HEK293 (cell line): ENCODE data around the gene NTNG1.
A peak's percentile ranks its signal among the peaks of the same experiment; 100 is the strongest.

Experiments
- CTCF ChIA-PET: fragments of 350-600 bp; formaldehyde crosslinking; extraction: SDS; loops from one replicate; lab custom pipeline; 2021; ENCODE audit warnings: antibody characterized with exemption; lab: Yijun Ruan, JAX
- POLR2A ChIA-PET: fragments of 300-600 bp; formaldehyde crosslinking; extraction: SDS; loops from one replicate; lab custom pipeline; 2020; ENCODE audit warnings: antibody characterized with exemption, inconsistent platforms; lab: Yijun Ruan, JAX
- H3K27ac ChIP-seq: fragments of 200-500 bp; sonication (Bioruptor generic); 2 replicates; pipeline ENCODE4 v1.5.1; 2014; ENCODE audit warnings: low read depth, low read length, control low read depth, inconsistent platforms; ENCODE audit errors: extremely low read depth
- H3K36me3 ChIP-seq, 2 experiments: fragments of 200-500 bp in 1 of 2; sonication (Bioruptor generic) in 1 of 2; 1 replicate in 1 of 2; 2 replicates in 1 of 2; pipeline ENCODE4 v1.5.1; 2014 to 2017; ENCODE audit warnings: inconsistent platforms in 2 of 2, low read length in 2 of 2; ENCODE audit not compliant: control insufficient read depth in 2 of 2, insufficient read depth in 1 of 2
- H3K4me1 ChIP-seq: fragments of 200-500 bp; sonication (Bioruptor generic); 2 replicates; pipeline ENCODE4 v1.5.1; 2014; ENCODE audit warnings: mild to moderate bottlenecking, low read length, inconsistent platforms; ENCODE audit not compliant: control insufficient read depth, insufficient read depth
- H3K4me3 ChIP-seq: 2 replicates; pipeline ENCODE4 v1.5.1; 2011; ENCODE audit warnings: low read depth, mild to moderate bottlenecking, control low read depth, low read length, moderate library complexity
- H3K9me3 ChIP-seq: fragments of 200-500 bp; sonication (Bioruptor generic); 2 replicates; pipeline ENCODE4 v1.5.1; 2014; ENCODE audit warnings: low read depth, low read length, inconsistent platforms; ENCODE audit not compliant: control insufficient read depth, insufficient read depth
- BCL11B ChIP-seq: fragments of 450-650 bp; formaldehyde crosslinking; IDR thresholded peaks from 2 replicates; pipeline ENCODE4 v1.5.1; 2016; ENCODE audit warnings: low read depth, missing biosample characterization, missing genetic modification characterization
- EGR2 ChIP-seq: fragments of 450-650 bp; formaldehyde crosslinking; IDR thresholded peaks from 2 replicates; pipeline ENCODE4 v1.5.1; 2016; ENCODE audit warnings: low read depth, missing biosample characterization, missing genetic modification characterization
- GFI1B ChIP-seq: fragments of 450-650 bp; formaldehyde crosslinking; IDR thresholded peaks from 2 replicates; pipeline ENCODE4 v1.5.1; 2016; ENCODE audit warnings: missing biosample characterization, missing genetic modification characterization
- MYNN ChIP-seq: fragments of 450-650 bp; formaldehyde crosslinking; IDR thresholded peaks from 2 replicates; pipeline ENCODE4 v1.5.1; 2016; ENCODE audit warnings: missing biosample characterization, missing genetic modification characterization, borderline replicate concordance
- SETDB1 ChIP-seq: IDR thresholded peaks from one replicate; pipeline ENCODE4 v1.6.1; 2017; ENCODE audit warnings: mild to moderate bottlenecking, low read length, moderate library complexity, mixed read lengths; ENCODE audit not compliant: insufficient read length
- ZBTB1 ChIP-seq: fragments of 450-650 bp; formaldehyde crosslinking; IDR thresholded peaks from 2 replicates; pipeline ENCODE4 v1.5.1; 2016; ENCODE audit warnings: missing biosample characterization, missing genetic modification characterization
- ZNF112 ChIP-seq: fragments of 450-650 bp; formaldehyde crosslinking; IDR thresholded peaks from 2 replicates; pipeline ENCODE4 v1.5.0; 2017; ENCODE audit warnings: missing biosample characterization, missing genetic modification characterization
- ZNF169 ChIP-seq: fragments of 450-650 bp; formaldehyde crosslinking; IDR thresholded peaks from 2 replicates; pipeline ENCODE4 v1.5.1; 2016; ENCODE audit warnings: missing biosample characterization, missing genetic modification characterization
- ZNF23 ChIP-seq: fragments of 450-650 bp; formaldehyde crosslinking; IDR thresholded peaks from 2 replicates; pipeline ENCODE4 v1.5.1; 2016; ENCODE audit warnings: missing biosample characterization, missing genetic modification characterization, borderline replicate concordance
- ZNF274 ChIP-seq, 2 experiments: fragments of 200-500 bp in 1 of 2; fragments of 450-650 bp in 1 of 2; sonication (Bioruptor generic) in 1 of 2; formaldehyde crosslinking in 1 of 2; IDR thresholded peaks; 2 replicates each; pipeline versions ENCODE4 v1.5.1 to v1.6.1; 2014 to 2016; ENCODE audit warnings: borderline replicate concordance in 1 of 2, inconsistent platforms in 1 of 2, low read length in 1 of 2, missing biosample characterization in 1 of 2, missing genetic modification characterization in 1 of 2
- ZNF292 ChIP-seq: fragments of 450-650 bp; formaldehyde crosslinking; IDR thresholded peaks from 2 replicates; pipeline ENCODE4 v1.5.1; 2016; ENCODE audit warnings: low read depth, missing biosample characterization, missing genetic modification characterization, borderline replicate concordance
- ZNF404 ChIP-seq: fragments of 450-650 bp; formaldehyde crosslinking; IDR thresholded peaks from 2 replicates; pipeline ENCODE4 v1.5.1; 2017; ENCODE audit warnings: missing biosample characterization, missing genetic modification characterization
- ZNF501 ChIP-seq: fragments of 450-650 bp; formaldehyde crosslinking; IDR thresholded peaks from 2 replicates; pipeline ENCODE4 v1.5.1; 2016; ENCODE audit warnings: missing biosample characterization, missing genetic modification characterization
- ZNF510 ChIP-seq: fragments of 450-650 bp; formaldehyde crosslinking; IDR thresholded peaks from 2 replicates; pipeline ENCODE4 v1.5.1; 2018; ENCODE audit warnings: mild to moderate bottlenecking, missing genetic modification characterization, missing biosample characterization; ENCODE audit not compliant: insufficient replicate concordance
- ZNF529 ChIP-seq: fragments of 450-650 bp; formaldehyde crosslinking; IDR thresholded peaks from 2 replicates; pipeline ENCODE4 v1.5.1; 2017; ENCODE audit warnings: missing genetic modification characterization, missing biosample characterization; ENCODE audit not compliant: insufficient replicate concordance
- ZNF548 ChIP-seq: fragments of 450-650 bp; formaldehyde crosslinking; IDR thresholded peaks from 2 replicates; pipeline ENCODE4 v1.5.1; 2016; ENCODE audit warnings: missing biosample characterization, missing genetic modification characterization
- ZNF549 ChIP-seq: fragments of 450-650 bp; IDR thresholded peaks from 2 replicates; pipeline ENCODE4 v1.5.1; 2018; ENCODE audit warnings: missing biosample characterization, missing genetic modification characterization, mild to moderate bottlenecking, inconsistent platforms, moderate library complexity
- ZNF623 ChIP-seq: fragments of 450-650 bp; formaldehyde crosslinking; IDR thresholded peaks from 2 replicates; pipeline ENCODE4 v1.5.1; 2016; ENCODE audit warnings: missing biosample characterization, missing genetic modification characterization
- ZNF677 ChIP-seq: fragments of 450-650 bp; IDR thresholded peaks from 2 replicates; pipeline ENCODE4 v1.5.0; 2018; ENCODE audit warnings: missing biosample characterization, mild to moderate bottlenecking, missing genetic modification characterization, moderate library complexity
- ZNF747 ChIP-seq: fragments of 450-650 bp; formaldehyde crosslinking; IDR thresholded peaks from 2 replicates; pipeline ENCODE4 v1.5.1; 2016; ENCODE audit warnings: missing biosample characterization, missing genetic modification characterization
- ZNF768 ChIP-seq: fragments of 450-650 bp; formaldehyde crosslinking; IDR thresholded peaks from 2 replicates; pipeline ENCODE4 v1.5.1; 2018; ENCODE audit warnings: missing biosample characterization, mild to moderate bottlenecking, missing genetic modification characterization
- TF ChIP-seq, protein P1 (sequence below): sonication (generic); formaldehyde crosslinking; IDR thresholded peaks from 2 replicates; pipeline ENCODE4 v1.8.1; 2022; ENCODE audit warnings: mild to moderate bottlenecking, moderate library complexity, missing genetic modification reagents
- TF ChIP-seq, protein P2 (sequence below): fragments of 450-650 bp; IDR thresholded peaks from 2 replicates; pipeline ENCODE4 v1.5.1; 2018; ENCODE audit warnings: missing biosample characterization, missing genetic modification characterization
- TF ChIP-seq, protein P3 (sequence below): fragments of 450-650 bp; formaldehyde crosslinking; IDR thresholded peaks from 2 replicates; pipeline ENCODE4 v1.5.1; 2016; ENCODE audit warnings: missing biosample characterization, missing genetic modification characterization, borderline replicate concordance
- TF ChIP-seq, protein P4 (sequence below): fragments of 450-650 bp; formaldehyde crosslinking; IDR thresholded peaks from 2 replicates; pipeline ENCODE4 v1.5.1; 2016; ENCODE audit warnings: missing biosample characterization, missing genetic modification characterization

Gene NTNG1

DNA sequence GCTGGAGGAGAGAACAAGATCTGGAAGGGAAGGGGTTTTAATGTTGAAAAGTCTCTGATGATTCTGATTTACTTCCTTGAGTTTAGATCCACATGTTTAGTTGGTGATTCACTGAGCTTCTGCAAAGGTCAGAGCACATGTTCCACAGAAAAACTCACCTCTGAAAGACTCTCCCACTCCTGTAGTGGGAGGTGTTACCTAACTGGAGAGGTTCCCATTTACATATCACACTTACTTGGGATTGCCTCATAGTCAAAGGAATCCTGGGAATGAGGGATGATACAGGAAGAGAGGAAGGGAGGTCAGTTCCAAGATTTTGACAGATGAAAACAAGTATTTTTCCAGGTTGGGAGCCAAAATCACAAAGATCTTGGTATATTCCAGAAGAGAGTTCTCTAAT, 2.7 kb upstream of the NTNG1 start:
- Histone ChIP-seq H3K36me3 (no peaks in the 10 kb centered on the region), H3K4me3 (no peak overlapping the region), H3K4me1 (peaks cover 3% of the 10 kb centered on the region; the same call in 1 of the 2 replicates), H3K27ac (no peak overlapping the region), H3K9me3 (no peaks in the 10 kb centered on the region)
- TF ChIP-seq ZNF274 (IDR thresholded peaks at IDR 0.05; ENCODE audit: low read length) (no peak), ZNF274 (tag by site-specific recombination; IDR thresholded peaks at IDR 0.05; ENCODE audit: borderline replicate concordance) (no peak), ZNF404 (no peak), BCL11B (no peak), ZNF112 (tag by site-specific recombination) (no peak), ZNF548 (tag by site-specific recombination) (no peak), ZBTB1 (tag by site-specific recombination) (no peak), MYNN (tag by site-specific recombination) (no peak), ZNF292 (tag by site-specific recombination) (no peak), ZNF623 (tag by site-specific recombination) (no peak), ZNF510 (tag by site-specific recombination) (no peak), ZNF768 (tag by site-specific recombination) (no peak), ZNF529 (no peak), ZNF677 (no peak), GFI1B (tag by site-specific recombination) (no peak), ZNF501 (tag by site-specific recombination) (no peak), ZNF747 (tag by site-specific recombination) (no peak), ZNF23 (tag by site-specific recombination) (no peak), ZNF169 (tag by site-specific recombination) (no peak)
- TF ChIP-seq, protein P1, sequence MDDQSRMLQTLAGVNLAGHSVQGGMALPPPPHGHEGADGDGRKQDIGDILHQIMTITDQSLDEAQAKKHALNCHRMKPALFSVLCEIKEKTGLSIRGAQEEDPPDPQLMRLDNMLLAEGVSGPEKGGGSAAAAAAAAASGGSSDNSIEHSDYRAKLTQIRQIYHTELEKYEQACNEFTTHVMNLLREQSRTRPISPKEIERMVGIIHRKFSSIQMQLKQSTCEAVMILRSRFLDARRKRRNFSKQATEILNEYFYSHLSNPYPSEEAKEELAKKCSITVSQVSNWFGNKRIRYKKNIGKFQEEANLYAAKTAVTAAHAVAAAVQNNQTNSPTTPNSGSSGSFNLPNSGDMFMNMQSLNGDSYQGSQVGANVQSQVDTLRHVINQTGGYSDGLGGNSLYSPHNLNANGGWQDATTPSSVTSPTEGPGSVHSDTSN, result no peak
- ChIA-PET POLR2A (no interaction called here), CTCF (no interaction called here)

DNA sequence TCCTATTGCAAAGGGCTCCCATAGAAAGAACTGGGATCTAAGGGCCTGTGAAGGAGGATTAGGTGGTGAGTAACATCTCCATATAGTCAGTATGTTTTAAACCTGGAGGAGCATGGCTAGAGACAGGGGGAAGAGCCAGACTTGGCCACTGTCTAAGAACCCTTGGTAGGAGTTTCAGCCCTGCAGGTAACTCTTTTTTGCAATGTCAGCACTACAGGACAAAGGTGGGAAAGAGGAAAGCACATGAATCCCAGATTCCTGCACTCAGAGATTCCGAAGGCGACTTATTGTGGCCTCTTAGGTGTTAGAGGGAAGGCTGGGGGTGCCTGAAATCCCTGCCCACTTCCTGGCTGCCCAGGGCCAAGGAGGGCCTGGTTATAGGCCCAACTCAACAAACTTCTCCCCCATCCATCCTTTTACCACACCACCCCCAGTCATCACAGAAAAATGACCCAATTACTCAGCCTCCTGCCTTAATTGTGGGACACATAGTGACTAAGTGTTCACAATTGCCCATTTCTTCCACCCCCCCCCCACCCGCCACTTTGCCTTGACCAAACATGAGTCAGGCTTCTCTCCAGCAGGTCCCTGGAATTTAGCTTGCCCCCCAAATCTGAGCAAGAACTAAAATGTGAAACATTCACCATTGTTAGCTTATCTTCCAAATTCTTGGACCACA, 1.9 kb upstream of the NTNG1 start:
- Histone ChIP-seq H3K36me3 (no peaks in the 10 kb centered on the region), H3K27ac (no peak overlapping the region), H3K4me3 (no peak overlapping the region)
- CTCF ChIA-PET, result interaction anchor here (0.7 to 1.0 kb wide), 2 partner anchors 14 to 82 kb away, joined by 3 to 4 read pairs; no protein-coding TSS in a partner anchor
- TF ChIP-seq, protein P2, sequence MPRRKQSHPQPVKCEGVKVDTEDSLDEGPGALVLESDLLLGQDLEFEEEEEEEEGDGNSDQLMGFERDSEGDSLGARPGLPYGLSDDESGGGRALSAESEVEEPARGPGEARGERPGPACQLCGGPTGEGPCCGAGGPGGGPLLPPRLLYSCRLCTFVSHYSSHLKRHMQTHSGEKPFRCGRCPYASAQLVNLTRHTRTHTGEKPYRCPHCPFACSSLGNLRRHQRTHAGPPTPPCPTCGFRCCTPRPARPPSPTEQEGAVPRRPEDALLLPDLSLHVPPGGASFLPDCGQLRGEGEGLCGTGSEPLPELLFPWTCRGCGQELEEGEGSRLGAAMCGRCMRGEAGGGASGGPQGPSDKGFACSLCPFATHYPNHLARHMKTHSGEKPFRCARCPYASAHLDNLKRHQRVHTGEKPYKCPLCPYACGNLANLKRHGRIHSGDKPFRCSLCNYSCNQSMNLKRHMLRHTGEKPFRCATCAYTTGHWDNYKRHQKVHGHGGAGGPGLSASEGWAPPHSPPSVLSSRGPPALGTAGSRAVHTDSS (tag by site-specific recombination), result no peak
- TF ChIP-seq ZNF549 (no peak), EGR2 (tag by site-specific recombination) (peak; percentile 14; the same call in 1 of the 2 replicates), SETDB1 (no peak)
- TF ChIP-seq, protein P3, sequence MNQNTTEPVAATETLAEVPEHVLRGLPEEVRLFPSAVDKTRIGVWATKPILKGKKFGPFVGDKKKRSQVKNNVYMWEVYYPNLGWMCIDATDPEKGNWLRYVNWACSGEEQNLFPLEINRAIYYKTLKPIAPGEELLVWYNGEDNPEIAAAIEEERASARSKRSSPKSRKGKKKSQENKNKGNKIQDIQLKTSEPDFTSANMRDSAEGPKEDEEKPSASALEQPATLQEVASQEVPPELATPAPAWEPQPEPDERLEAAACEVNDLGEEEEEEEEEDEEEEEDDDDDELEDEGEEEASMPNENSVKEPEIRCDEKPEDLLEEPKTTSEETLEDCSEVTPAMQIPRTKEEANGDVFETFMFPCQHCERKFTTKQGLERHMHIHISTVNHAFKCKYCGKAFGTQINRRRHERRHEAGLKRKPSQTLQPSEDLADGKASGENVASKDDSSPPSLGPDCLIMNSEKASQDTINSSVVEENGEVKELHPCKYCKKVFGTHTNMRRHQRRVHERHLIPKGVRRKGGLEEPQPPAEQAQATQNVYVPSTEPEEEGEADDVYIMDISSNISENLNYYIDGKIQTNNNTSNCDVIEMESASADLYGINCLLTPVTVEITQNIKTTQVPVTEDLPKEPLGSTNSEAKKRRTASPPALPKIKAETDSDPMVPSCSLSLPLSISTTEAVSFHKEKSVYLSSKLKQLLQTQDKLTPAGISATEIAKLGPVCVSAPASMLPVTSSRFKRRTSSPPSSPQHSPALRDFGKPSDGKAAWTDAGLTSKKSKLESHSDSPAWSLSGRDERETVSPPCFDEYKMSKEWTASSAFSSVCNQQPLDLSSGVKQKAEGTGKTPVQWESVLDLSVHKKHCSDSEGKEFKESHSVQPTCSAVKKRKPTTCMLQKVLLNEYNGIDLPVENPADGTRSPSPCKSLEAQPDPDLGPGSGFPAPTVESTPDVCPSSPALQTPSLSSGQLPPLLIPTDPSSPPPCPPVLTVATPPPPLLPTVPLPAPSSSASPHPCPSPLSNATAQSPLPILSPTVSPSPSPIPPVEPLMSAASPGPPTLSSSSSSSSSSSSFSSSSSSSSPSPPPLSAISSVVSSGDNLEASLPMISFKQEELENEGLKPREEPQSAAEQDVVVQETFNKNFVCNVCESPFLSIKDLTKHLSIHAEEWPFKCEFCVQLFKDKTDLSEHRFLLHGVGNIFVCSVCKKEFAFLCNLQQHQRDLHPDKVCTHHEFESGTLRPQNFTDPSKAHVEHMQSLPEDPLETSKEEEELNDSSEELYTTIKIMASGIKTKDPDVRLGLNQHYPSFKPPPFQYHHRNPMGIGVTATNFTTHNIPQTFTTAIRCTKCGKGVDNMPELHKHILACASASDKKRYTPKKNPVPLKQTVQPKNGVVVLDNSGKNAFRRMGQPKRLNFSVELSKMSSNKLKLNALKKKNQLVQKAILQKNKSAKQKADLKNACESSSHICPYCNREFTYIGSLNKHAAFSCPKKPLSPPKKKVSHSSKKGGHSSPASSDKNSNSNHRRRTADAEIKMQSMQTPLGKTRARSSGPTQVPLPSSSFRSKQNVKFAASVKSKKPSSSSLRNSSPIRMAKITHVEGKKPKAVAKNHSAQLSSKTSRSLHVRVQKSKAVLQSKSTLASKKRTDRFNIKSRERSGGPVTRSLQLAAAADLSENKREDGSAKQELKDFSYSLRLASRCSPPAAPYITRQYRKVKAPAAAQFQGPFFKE (tag by site-specific recombination), result no peak
- TF ChIP-seq, protein P4, sequence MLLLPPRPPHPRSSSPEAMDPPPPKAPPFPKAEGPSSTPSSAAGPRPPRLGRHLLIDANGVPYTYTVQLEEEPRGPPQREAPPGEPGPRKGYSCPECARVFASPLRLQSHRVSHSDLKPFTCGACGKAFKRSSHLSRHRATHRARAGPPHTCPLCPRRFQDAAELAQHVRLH (tag by site-specific recombination), result no peak
- TF ChIP-seq, all 188 proteins: peak for 1
- H3K4me1 ChIP-seq, result peaks cover 3% of the 10 kb centered on the region; the same call in 1 of the 2 replicates
- POLR2A ChIA-PET, result no interaction called here
- H3K9me3 ChIP-seq, result no peaks in the 10 kb centered on the region
